ENCODE results near the gene CDKAL1. TPM values are rescaled to one million over a fixed set of nuclear protein-coding genes. Genes with fewer than 3 reads are reported as not detected.
A peak's percentile ranks its signal among the peaks of the same experiment; 100 is the strongest.
"Not testable (repeated sequence)": the region's sequence is repeated elsewhere in the genome, so short reads cannot be mapped to it uniquely, and the experiment has no call there.

The CDKAL1 gene
- total RNA-seq, 1 donor: 12.1 TPM

DNA sequence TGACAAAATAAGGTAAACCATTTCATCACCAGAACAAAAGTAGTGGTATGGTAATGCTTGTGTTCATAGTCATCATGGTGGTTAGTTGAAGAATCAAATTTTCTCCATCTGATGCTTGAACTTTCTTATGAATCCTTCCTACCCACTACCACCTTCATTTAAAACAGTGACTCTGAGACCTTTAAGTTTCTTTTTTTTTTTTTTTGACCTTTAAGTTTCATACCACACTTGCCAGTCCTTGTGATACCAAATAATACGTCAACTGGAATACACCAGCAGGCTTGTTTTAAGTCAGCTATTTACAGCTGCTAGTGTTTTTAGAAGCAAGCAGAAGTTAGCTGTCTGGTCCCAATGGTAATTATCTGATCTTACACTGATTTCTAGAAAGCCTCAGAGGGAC, 645.9 kb downstream of the CDKAL1 start:
- no peak for DNase-seq (ENCODE audit: low read depth in 2 of 3, low spot score in 2 of 3)

DNA sequence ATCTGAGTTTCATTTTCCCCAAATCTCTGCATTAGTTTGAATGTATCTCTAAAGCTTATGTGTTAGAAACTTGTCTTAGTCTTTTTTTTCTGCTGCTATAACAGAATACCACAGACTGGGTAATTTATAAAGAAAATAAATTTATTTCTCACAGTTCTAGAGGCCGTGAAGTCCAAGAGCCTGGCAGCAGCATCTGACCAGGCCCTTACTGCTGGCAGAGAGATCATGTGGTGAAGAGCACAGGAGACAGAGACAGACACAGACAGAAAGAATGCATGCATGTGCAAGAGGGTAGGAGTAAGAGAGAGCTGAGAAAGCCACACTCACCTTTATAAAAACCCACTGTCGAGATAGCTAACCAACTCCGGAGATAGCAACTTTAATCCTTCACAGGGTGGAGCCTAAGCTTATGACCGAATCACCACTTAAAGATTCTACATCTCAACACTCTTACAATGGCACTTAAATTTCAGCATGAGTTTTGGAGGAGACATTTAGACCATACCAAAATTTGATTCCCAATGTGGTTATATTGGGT, 646.6 kb downstream of the CDKAL1 start:
- no peak for DNase-seq (ENCODE audit: low read depth in 2 of 3, low spot score in 2 of 3)

- DNase-seq (ENCODE audit: low read depth in 2 of 3, low spot score in 2 of 3): no peak
These were observed 647.6 kb downstream of the CDKAL1 start for GRCh38 chr6:21181866-21182265.

DNA sequence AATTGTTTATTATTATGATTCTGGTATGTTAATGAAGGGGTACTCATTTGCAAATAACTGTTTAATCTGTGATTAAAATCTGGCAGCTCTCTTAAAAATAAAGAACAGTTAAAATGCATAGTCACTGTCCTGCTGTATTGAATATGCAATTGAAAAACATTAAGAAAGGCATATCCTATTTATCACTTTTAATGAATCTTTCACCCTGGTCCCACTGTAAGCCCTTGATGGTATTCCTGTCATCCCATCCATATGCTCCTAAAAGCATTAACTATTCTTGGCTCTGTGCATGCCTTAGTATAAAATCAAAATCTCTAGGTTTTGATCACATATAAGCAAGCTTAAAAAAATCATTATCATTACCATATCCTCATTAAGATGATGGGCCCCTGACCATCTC, 648.3 kb downstream of the CDKAL1 start:
- DNase-seq (ENCODE audit: low read depth in 2 of 3, low spot score in 2 of 3): no peak

- DNase-seq (ENCODE audit: low read depth in 2 of 3, low spot score in 2 of 3): no peak
These were observed 651.7 kb downstream of the CDKAL1 start for GRCh38 chr6:21185861-21186478.

DNA sequence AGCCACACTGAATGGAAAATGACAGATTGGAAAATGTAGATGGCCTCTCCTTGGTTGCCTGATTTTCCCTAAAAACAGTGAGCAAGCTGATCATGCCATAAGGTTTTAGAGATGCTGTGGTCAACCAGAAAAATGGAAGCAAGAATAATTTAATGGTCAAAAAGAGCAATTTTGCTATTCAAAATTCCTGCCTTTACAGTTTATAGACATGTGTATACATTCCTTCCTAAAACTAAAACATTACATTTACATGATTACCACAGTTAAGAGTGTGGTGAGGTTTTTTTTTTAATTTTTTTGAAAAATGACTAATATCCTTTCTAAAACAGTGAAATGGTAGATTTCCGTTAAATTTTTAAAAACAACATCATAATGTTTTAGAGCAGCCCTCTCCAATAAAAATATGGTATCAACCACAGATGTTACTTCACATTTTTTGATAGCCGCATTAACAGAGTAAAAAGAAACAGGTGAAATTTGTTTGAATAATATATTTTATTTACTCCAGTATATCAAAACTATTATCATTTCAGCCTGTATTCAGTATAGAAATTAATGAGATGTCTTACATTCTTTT, 652.3 kb downstream of the CDKAL1 start:
- DNase-seq (ENCODE audit: low read depth in 2 of 3, low spot score in 2 of 3): peak in 1 of 3 donors; percentile 10

DNA sequence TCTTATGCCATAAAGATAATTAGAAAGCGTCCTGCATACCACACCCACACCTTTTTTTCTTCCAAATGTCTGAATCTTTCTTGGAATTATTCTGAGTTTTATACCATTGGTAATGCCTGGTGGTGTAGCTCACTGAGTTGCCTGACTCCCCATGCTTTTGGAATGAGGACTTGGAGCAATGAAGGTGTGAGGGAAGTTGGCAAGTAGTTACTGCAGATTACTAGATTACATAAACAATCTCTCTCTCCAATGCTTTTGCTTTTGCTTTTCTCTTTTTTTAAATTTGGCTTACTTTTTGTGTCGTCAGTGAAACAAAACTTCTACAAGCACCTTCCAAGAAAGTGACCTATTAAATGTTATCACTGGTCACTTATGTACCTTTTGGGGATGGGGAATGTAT, 653.2 kb downstream of the CDKAL1 start:
- DNase-seq (ENCODE audit: low read depth in 2 of 3, low spot score in 2 of 3): no peak

- DNase-seq (ENCODE audit: low read depth in 2 of 3, low spot score in 2 of 3): no peak
These were observed 654.4 kb downstream of the CDKAL1 start for GRCh38 chr6:21188505-21189223.

DNA sequence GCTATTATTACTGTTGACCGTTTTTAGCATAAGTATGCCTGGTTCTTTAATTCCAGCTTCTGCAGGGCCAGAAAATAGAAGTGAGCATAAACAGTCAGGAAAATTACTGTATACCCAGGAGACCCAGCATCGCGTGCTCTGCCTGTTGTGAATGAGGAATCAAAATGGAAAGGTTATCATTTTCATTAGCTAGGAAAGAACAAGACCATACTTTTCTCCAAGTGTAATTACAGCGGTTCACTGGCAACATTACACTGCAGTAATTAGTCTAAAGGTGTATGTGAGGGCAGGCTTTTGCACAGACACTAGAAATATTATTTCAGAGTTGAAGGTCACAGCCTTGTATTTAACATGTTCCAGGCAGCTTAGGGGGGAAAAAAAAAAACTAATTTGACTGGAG, 655.5 kb downstream of the CDKAL1 start:
- DNase-seq (ENCODE audit: low read depth in 2 of 3, low spot score in 2 of 3): no peak

- no peak for DNase-seq (ENCODE audit: low read depth in 2 of 3, low spot score in 2 of 3)
These were observed 656.4 kb downstream of the CDKAL1 start for GRCh38 chr6:21190701-21191100.

- DNase-seq (ENCODE audit: low read depth in 2 of 3, low spot score in 2 of 3): no peak
These were observed 659.7 kb downstream of the CDKAL1 start for GRCh38 chr6:21193790-21194475.

DNA sequence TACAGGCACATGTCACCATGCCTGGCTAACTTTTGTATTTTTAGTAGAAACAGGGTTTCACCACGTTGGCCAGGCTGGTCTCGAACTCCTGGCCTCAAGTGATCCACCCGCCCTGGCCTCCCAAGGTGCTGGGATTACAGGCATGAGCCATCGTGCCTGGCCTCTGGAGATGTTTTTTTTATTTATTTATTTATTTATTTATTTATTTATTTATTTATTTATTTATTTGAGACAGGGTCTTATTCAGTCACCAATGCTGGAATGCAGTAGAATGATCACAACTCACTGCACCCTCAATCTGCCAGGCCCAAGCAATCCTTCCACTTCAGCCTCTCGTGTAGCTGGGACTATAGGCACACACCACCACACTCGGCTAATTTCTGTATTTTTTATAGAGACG, 661.0 kb downstream of the CDKAL1 start:
- not testable (repeated sequence) for DNase-seq (ENCODE audit: low read depth in 2 of 3, low spot score in 2 of 3)

GRCh38 chr6:21198032-21198640, 663.9 kb downstream of the CDKAL1 start:
- DNase-seq (ENCODE audit: low read depth in 2 of 3, low spot score in 2 of 3): no peak

GRCh38 chr6:21199262-21199661, 665.0 kb downstream of the CDKAL1 start:
- no peak for DNase-seq (ENCODE audit: low read depth in 2 of 3, low spot score in 2 of 3)

- no peak for DNase-seq (ENCODE audit: low read depth in 2 of 3, low spot score in 2 of 3)
These were observed 666.0 kb downstream of the CDKAL1 start for GRCh38 chr6:21200134-21200870.

DNA sequence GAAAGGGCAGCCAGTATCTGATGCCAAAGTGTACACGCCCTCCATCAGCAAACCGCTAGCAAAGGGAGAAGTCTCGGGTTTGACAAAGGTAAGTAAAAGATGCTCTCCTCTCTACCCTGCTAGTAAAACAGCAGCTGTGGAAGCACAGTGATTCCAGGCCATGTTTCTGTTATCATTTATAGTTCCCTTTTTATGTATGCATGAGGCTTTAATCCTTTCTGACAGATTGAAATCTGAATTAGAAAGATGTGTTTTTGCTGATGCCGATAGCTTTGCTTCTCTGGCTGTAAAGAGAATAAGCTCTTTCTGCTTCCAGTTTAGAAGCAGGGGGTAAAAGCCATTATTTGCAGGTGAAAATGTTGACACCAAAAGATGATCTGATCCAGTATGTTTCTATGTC, 666.9 kb downstream of the CDKAL1 start:
- no peak for DNase-seq (ENCODE audit: low read depth in 2 of 3, low spot score in 2 of 3)

DNA sequence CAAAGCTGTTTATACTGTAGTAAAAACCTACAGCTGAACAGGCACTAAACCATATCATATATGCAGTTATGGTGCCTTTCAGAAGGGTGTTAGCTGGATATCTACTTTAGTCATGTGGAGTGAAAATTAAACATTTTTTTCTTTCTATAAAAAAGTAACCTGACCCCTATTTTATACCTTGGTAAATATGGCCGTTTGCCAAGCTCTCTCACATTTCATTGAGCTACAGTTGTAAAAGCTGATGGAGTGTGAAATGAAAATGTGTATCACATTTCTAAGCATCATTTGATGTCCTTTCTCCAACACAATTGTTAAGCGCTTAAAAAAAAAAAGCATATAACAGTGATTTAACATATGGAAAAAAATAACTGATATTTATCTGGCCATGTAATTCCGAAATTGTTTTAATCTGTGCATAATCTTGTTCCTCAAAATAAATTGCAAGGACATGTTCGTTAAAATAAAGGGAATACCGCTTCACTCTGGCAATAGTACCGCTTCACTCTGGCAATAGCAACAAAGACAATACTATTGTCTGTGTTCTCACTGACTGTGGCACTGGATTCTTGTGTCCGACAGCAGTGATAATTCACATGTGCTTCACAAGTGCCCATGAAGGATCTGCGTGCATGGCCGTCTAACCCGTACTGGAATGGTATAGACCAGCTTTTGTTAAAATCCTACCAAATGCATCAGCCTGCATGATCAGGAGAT, 667.5 kb downstream of the CDKAL1 start:
- DNase-seq (ENCODE audit: low read depth in 2 of 3, low spot score in 2 of 3): no peak

DNA sequence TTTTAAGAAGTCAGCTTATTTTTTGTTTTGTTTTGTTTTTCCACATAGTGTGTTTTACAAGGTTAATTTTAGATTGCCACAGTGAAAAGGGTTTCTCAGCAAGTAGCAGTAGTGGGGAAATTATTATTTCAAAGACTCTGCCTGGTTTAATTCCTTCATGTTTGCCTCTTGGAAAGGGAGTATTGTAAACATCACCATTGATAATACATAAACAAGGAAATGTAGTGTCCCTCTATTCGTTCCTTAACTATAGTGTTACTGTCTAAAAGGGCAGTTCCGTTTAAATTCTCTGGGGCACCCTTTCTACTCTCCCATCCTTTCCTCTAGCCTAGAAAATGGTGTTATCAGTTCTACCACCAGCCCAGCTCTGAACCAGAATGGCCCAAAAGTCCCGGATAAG, 668.3 kb downstream of the CDKAL1 start:
- DNase-seq (ENCODE audit: low read depth in 2 of 3, low spot score in 2 of 3): no peak

- no peak for DNase-seq (ENCODE audit: low read depth in 2 of 3, low spot score in 2 of 3)
These were observed 670.7 kb downstream of the CDKAL1 start for GRCh38 chr6:21204951-21205350.

Measured in hematopoietic multipotent progenitor cell (in vitro differentiated cells).